ENCODE data around the gene COA8. TPM values are rescaled to one million over a fixed set of nuclear protein-coding genes. Genes with fewer than 3 reads are reported as not detected.

Gene COA8
- total and polyA plus RNA-seq, 2 of the 4 experiments (the other 2 are of a cell fraction), result 12.2 to 21.1 TPM

DNA sequence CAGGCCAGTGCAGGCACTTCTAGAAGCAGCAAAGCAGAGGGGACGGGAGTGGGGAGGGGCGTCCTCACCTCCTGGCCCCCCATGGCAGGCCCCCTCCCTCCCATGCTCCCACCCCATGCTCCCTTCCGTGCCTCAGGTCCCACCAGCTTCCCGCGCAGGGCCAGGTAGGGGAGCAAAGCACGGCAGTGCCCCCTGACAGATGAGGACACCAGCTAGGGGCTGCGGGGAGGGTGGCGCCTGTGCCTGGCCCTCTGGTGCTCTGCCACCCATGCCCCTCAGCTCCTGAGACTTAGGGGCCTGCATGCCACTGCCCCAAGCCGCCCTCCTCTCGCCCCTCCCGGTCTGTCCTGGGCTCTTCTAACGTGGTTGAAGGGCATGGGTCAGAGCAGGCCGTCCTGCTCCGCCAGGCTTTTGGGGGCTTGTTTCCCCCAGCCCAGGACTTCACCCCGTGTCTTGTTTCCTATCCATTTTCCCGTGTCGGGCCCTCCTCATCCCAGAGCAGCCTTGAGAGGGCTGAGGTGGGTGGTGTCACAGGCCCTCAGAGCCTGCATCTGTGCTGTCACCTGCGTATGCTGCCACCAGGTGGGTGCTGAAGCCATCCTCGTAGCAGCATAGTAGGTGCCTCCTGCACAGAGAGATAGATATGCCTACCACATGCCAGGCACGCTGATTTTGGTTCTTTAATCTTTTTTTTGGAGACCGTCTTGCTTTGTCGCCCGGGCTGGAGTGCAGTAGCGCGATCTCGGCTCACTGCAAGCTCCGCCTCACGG lies 23.5 kb upstream of the COA8 start (continued):
- TF ChIP-seq MAFK (IDR thresholded peaks at IDR 0.05; ENCODE audit: low read depth, low read length), result no peak

DNA sequence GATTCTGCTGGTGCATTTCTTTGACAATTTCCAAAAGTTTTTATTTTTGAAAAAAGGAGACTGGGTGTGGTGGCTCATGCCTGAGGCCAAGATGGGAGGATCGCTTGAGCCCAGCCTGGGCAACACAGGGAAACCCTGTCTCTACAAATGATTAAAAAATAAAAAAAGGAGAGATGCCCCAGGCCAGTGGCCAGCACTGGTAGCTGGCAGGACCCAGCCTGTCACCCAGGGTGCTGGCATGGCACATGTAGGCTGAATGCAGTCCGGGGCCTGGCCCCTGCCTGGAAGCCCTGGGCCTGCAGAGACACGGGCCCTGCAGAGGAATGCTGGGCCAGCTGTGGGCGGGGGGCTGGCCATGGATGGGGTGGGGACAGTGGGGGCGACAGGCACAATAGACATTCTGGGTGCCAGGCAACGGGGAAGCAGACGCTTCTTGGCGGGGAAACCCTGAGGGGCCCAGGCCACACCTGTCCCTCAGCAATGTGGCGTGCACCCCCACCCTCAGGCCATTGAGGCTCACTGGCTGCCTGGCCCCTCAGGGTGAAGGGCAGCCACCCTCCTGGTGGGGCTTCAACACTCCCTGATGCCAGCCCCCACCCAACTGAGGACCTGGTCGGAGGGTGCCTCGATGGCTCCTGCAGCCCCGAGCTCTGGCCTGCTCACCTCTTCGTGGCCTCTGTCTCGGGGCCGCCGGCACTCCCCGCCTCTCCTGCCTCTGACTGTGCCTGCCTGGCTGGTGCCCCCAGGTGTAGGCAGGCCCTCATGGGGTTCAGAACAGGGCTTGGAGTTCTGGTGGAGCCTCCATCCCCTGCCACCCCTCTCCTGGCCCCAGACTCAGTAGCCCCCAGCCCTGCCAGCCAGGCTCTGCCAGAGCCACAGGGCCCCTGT lies 21.7 kb upstream of the COA8 start:
- H4K5ac ChIP-seq (ENCODE audit: low read depth, low read length), result no peak overlapping the region; the same call in 1 of the 2 replicates
- H4K91ac ChIP-seq (ENCODE audit: insufficient read depth, low read depth, low read length), result peak overlapping the region; percentile 90
- DNase-seq (no peak), ATAC-seq (ENCODE audit: low read depth) (no peak; the same call in 1 of the 2 replicates)
- CTCF ChIA-PET, result interaction anchor here (1.2 to 1.5 kb wide), 4 partner anchors 11 to 23 kb away, joined by 3 to 7 read pairs (median 4); no protein-coding TSS in a partner anchor
- H3K9me1 ChIP-seq (ENCODE audit: insufficient read depth, low read length), result no peaks in the 10 kb centered on the region
- peak overlapping the region; percentile 95 for H2BK5ac ChIP-seq (ENCODE audit: low read depth, low read length, poor library complexity, severe bottlenecking)
- intact Hi-C loops (cut with micrococcal nuclease) (no loop called here), dilution Hi-C loops (cut with HindIII; ENCODE audit: low sequenced_read_pairs, unreplicated experiment) (no loop called here), in situ Hi-C loops (cut with MboI; ENCODE audit: low sequenced_read_pairs) (no loop called here)
- peak overlapping the region; percentile 3; the same call in 1 of the 2 replicates for H3K4me2 ChIP-seq (ENCODE audit: low read depth, low read length)
- H3K4me1 ChIP-seq (ENCODE audit: control insufficient read depth, insufficient read depth, low read length), result peaks cover 25% of the 10 kb centered on the region
- H3K14ac ChIP-seq (replicated peaks; ENCODE audit: low read depth, low read length), result peak overlapping the region; percentile 38; the same call in 1 of the 2 replicates
- no peaks in the 10 kb centered on the region for H3K27me3 ChIP-seq (ENCODE audit: control insufficient read depth, insufficient read depth, low read length)
- no peak overlapping the region for H3K4me3 ChIP-seq (ENCODE audit: insufficient read depth, low read depth, low read length)
- H3K36me3 ChIP-seq (ENCODE audit: control insufficient read depth, insufficient read depth, low read length), result no peaks in the 10 kb centered on the region
- peak overlapping the region; percentile 44 to 76; a peak in 3 of 4 replicates for H4K8ac ChIP-seq (ENCODE audit: low read depth in 2 of 2, low read length in 2 of 2)
- peak overlapping the region; percentile 81 for H2BK120ac ChIP-seq (ENCODE audit: low read depth, low read length)
- 0 out of 2 replicates have a peak overlapping the region, but pooled peaks have one; percentile 25 for H3K23ac ChIP-seq (ENCODE audit: low read depth, low read length)
- no peak overlapping the region; the same call in 1 of the 2 replicates for H2BK20ac ChIP-seq (ENCODE audit: low read depth, low read length)
- H2AFZ ChIP-seq (replicated peaks; ENCODE audit: low read length, poor library complexity), result peak overlapping the region; percentile 89
- H4K20me1 ChIP-seq (ENCODE audit: insufficient read depth, low read length), result no peaks in the 10 kb centered on the region
- TF ChIP-seq, protein P1, sequence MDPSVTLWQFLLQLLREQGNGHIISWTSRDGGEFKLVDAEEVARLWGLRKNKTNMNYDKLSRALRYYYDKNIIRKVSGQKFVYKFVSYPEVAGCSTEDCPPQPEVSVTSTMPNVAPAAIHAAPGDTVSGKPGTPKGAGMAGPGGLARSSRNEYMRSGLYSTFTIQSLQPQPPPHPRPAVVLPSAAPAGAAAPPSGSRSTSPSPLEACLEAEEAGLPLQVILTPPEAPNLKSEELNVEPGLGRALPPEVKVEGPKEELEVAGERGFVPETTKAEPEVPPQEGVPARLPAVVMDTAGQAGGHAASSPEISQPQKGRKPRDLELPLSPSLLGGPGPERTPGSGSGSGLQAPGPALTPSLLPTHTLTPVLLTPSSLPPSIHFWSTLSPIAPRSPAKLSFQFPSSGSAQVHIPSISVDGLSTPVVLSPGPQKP (IDR thresholded peaks at IDR 0.05; ENCODE audit: borderline replicate concordance, low read depth, low read length), result no peak
- H2AK5ac ChIP-seq (ENCODE audit: low read depth, low read length), result peak overlapping the region; percentile 82
- POLR2A ChIA-PET (ENCODE audit: unreplicated experiment), result no interaction called here
- H2AK9ac ChIP-seq (replicated peaks; ENCODE audit: low read depth, low read length, poor library complexity), result peak overlapping the region; percentile 96
- no peaks in the 10 kb centered on the region; a peak in 1 of 4 replicates for H3K79me1 ChIP-seq (ENCODE audit: low read depth in 1 of 2, low read length in 2 of 2)
- peak overlapping the region; percentile 69 for H3K27ac ChIP-seq (ENCODE audit: insufficient read depth, low read length)
- H3K9me3 ChIP-seq (ENCODE audit: control insufficient read depth, insufficient read depth, low read length), result no peaks in the 10 kb centered on the region
- peak overlapping the region; percentile 63; the same call in 1 of the 3 replicates for H2BK15ac ChIP-seq (ENCODE audit: low read depth, low read length)
- BruUV-seq (replicated peaks), result no TSS peak
- 0 out of 2 replicates have a peak overlapping the region, but pooled peaks have one; percentile 47 for H3K56ac ChIP-seq (ENCODE audit: extremely low read depth, insufficient read depth, low read length)
- peak overlapping the region; percentile 57; the same call in 1 of the 2 replicates for H3K9ac ChIP-seq (ENCODE audit: low read depth, low read length)
- H3K18ac ChIP-seq (ENCODE audit: low read depth, low read length), result no peak overlapping the region; the same call in 1 of the 2 replicates
- peak overlapping the region; percentile 77 for H3K4ac ChIP-seq (ENCODE audit: low read depth, low read length)
- 82% methylated on average over 6 of the region's 17 CpGs; no CpG with 5 or more reads in 1 of the 2 experiments for WGBS, 2 experiments (ENCODE audit: extremely low coverage in 2 of 2, insufficient read length in 1 of 2)
